Kidney epithelial cell (primary cell): Measurements from ENCODE around the gene HOXA6. TPM values are rescaled to one million over a fixed set of nuclear protein-coding genes. Genes with fewer than 3 reads are reported as not detected.

Experiments
- DNase-seq: peaks from one replicate; pipeline ENCODE4 v3.0.0-alpha.2; 2010; ENCODE audit warnings: low read depth
- H3K27me3 ChIP-seq: 2 replicates; pipeline ENCODE4 v1.6.0; 2011; ENCODE audit warnings: low read length; ENCODE audit not compliant: control insufficient read depth, insufficient read depth
- H3K36me3 ChIP-seq: 2 replicates; pipeline ENCODE4 v1.5.1; 2011; ENCODE audit warnings: low read length; ENCODE audit not compliant: control insufficient read depth, insufficient read depth
- H3K4me3 ChIP-seq: 2 replicates; pipeline ENCODE4 v1.5.1; 2011; ENCODE audit warnings: low read depth, mild to moderate bottlenecking, control low read depth, low read length
- CTCF ChIP-seq: IDR thresholded peaks from 2 replicates; pipeline ENCODE4 v1.5.1; 2011; ENCODE audit warnings: mild to moderate bottlenecking, moderate library complexity, low read length, control low read depth, inconsistent platforms; ENCODE audit not compliant: insufficient read depth, poor library complexity, severe bottlenecking
- total RNA-seq: library from RNA; depleted of rRNA; stranded (reverse); fragments of >200 nt; gene quantifications from 2 replicates; pipeline ENCODE4 v1.2.3, GENCODE V29; 2015

Gene HOXA6
- total RNA-seq, 1 donor from 2014 or later, result 4.8 TPM

GRCh38 chr7:27153526-27153925 lies 6.0 kb upstream of the HOXA6 start:
- TF ChIP-seq CTCF, result no peak
- no peaks in the 10 kb centered on the region for H3K27me3 ChIP-seq
- no peaks in the 10 kb centered on the region for H3K36me3 ChIP-seq
- DNase-seq, result no peak
- peak overlapping the region; percentile 22 for H3K4me3 ChIP-seq

GRCh38 chr7:27152816-27153442 lies 5.4 kb upstream of the HOXA6 start:
- no peak for TF ChIP-seq CTCF
- H3K4me3 ChIP-seq, result peak overlapping the region; percentile 71
- H3K36me3 ChIP-seq, result no peaks in the 10 kb centered on the region
- no peaks in the 10 kb centered on the region for H3K27me3 ChIP-seq
- DNase-seq, result no peak

GRCh38 chr7:27151931-27152815 lies 4.6 kb upstream of the HOXA6 start, which contains the start of gene HOXA3:
Gene HOXA3, minus strand, starts transcription at chr7:27152583. Its CDS starts 41,943 bp downstream, at chr7:27110640.
- TF ChIP-seq CTCF, result no peak
- H3K27me3 ChIP-seq, result no peaks in the 10 kb centered on the region
- H3K36me3 ChIP-seq, result no peaks in the 10 kb centered on the region
- DNase-seq, result no peak
- H3K4me3 ChIP-seq, result peak within 1 kb of the TSS; percentile 71

- H3K4me3 ChIP-seq, result peak overlapping the region; percentile 71
These were observed 3.9 kb upstream of the HOXA6 start for GRCh38 chr7:27151341-27151930.

More at GRCh38 chr7:27151341-27151930, 3.9 kb upstream of the HOXA6 start:
- H3K27me3 ChIP-seq, result no peaks in the 10 kb centered on the region
- H3K36me3 ChIP-seq, result no peaks in the 10 kb centered on the region
- no peak for TF ChIP-seq CTCF
- no peak for DNase-seq
